OCI-LY7 (cell line): ENCODE measurements around the gene PPP1R14C.

Experiments
- CTCF ChIP-seq: fragments of 200-600 bp; sonication (generic); conservative IDR thresholded peaks from 2 replicates; pipeline ENCODE4 v1.5.1; 2014; ENCODE audit warnings: mild to moderate bottlenecking, antibody characterized with exemption, low read length, moderate library complexity, mixed read lengths
- EZH2phosphoT487 ChIP-seq: fragments of 200-600 bp; sonication (generic); IDR thresholded peaks from 2 replicates; pipeline ENCODE4 v1.6.1; 2018; ENCODE audit warnings: low read depth, borderline replicate concordance, mild to moderate bottlenecking, mixed run types, antibody characterized with exemption, low read length, moderate library complexity, mixed read lengths

- TF ChIP-seq EZH2phosphoT487 (no peak), CTCF (no peak)
These were observed 53.2 kb downstream of the PPP1R14C start for GRCh38 chr6:150195996-150196417.
